HCT116 (cell line): ENCODE data around the gene NPTX1. TPM values are rescaled to one million over a fixed set of nuclear protein-coding genes. Genes with fewer than 3 reads are reported as not detected.

ENCODE experiments used
- ATAC-seq: fragments of 200-7000 bp; cut with Tn5 transposase; 2 replicates; pipeline ENCODE4 v1.9.1; 2020; ENCODE audit warnings: mild to moderate bottlenecking, moderate library complexity
- BruUV-seq: library from RNA; stranded (reverse); fragments of 400-500 nt; replicated peaks from 2 replicates; lab custom pipeline; 2021; lab: Mats Ljungman, UMichigan
- CTCF ChIA-PET: fragments of 300-600 bp; sonication (Branson Sonifier 250); formaldehyde crosslinking; loops from one replicate; lab custom pipeline; 2021; ENCODE audit warnings: antibody characterized with exemption; lab: Charles Lee
- POLR2A ChIA-PET: fragments of 300-600, 350-600 bp; sonication (Branson Sonifier 250); formaldehyde crosslinking; loops from one replicate; lab custom pipeline; 2021; ENCODE audit warnings: antibody characterized with exemption; lab: Charles Lee
- RAD21 ChIA-PET, 2 experiments: fragments of 300-600 bp; sonication (Branson Sonifier 250); formaldehyde crosslinking; loops; one replicate each; lab custom pipeline; 2023; ENCODE audit warnings: low total read pairs in 2 of 2; ENCODE audit not compliant: uncharacterized antibody in 2 of 2, unreplicated experiment in 2 of 2, low non-redundant PET in 1 of 2; lab: Charles Lee
- DNase-seq: peaks from one replicate; pipeline ENCODE4 v3.0.0-alpha.2; 2010; ENCODE audit warnings: low read depth, low spot score
- H2AFZ ChIP-seq: fragments of 200-600 bp; shearing (Covaris generic), sonication (generic); 2 replicates; pipeline ENCODE4 v1.6.1; 2017; ENCODE audit warnings: low read depth, mixed run types, mixed read lengths, antibody characterized with exemption, low read length; ENCODE audit not compliant: poor library complexity, severe bottlenecking
- H3K27ac ChIP-seq: 2 replicates; pipeline ENCODE4 v1.5.1; 2012; ENCODE audit warnings: low read depth, low read length
- H3K27me3 ChIP-seq: fragments of 200-600 bp; sonication (generic); 2 replicates; pipeline ENCODE4 v1.6.1; 2016; ENCODE audit warnings: mixed run types, low read length, mixed read lengths; ENCODE audit not compliant: insufficient read depth
- H3K36me3 ChIP-seq, 2 experiments: fragments of 200-500 bp in 1 of 2; fragments of 200-600 bp in 1 of 2; sonication (Bioruptor generic) in 1 of 2; sonication (generic) in 1 of 2; 2 replicates each; pipeline versions ENCODE4 v1.5.1 to v1.6.1; 2014 to 2016; ENCODE audit warnings: low read length in 2 of 2, inconsistent platforms in 1 of 2, mixed read lengths in 1 of 2, mixed run types in 1 of 2; ENCODE audit not compliant: insufficient read depth in 2 of 2, control insufficient read depth in 1 of 2
- H3K4me1 ChIP-seq, 2 experiments: fragments of 200-600 bp in 1 of 2; sonication (generic) in 1 of 2; 2 replicates each; pipeline versions ENCODE4 v1.5.1 to v1.6.1; 2012 to 2017; ENCODE audit warnings: low read length in 2 of 2, inconsistent platforms in 1 of 2, mild to moderate bottlenecking in 1 of 2, mixed read lengths in 1 of 2, mixed run types in 1 of 2, moderate library complexity in 1 of 2; ENCODE audit not compliant: insufficient read depth in 2 of 2, control insufficient read depth in 1 of 2
- H3K4me2 ChIP-seq: fragments of 200-600 bp; sonication (generic); 2 replicates; pipeline ENCODE4 v1.6.1; 2017; ENCODE audit warnings: mixed run types, low read length, mixed read lengths
- H3K4me3 ChIP-seq, 2 experiments: fragments of 200-600 bp in 1 of 2; sonication (generic) in 1 of 2; replicated peaks in 1 of 2; 2 replicates each; pipeline ENCODE4 v1.5.1; 2011 to 2016; ENCODE audit warnings: low read length in 2 of 2, control low read depth in 1 of 2, low read depth in 1 of 2, mild to moderate bottlenecking in 1 of 2, mixed read lengths in 1 of 2, mixed run types in 1 of 2
- H3K79me2 ChIP-seq: fragments of 200-600 bp; sonication (generic); 2 replicates; pipeline ENCODE4 v1.6.1; 2017; ENCODE audit warnings: mild to moderate bottlenecking, mixed run types, low read length, moderate library complexity, mixed read lengths; ENCODE audit not compliant: insufficient read depth
- H3K9ac ChIP-seq: fragments of 200-600 bp; sonication (generic); 2 replicates; pipeline ENCODE4 v1.6.1; 2016; ENCODE audit warnings: low read length, mixed read lengths
- H3K9me2 ChIP-seq: fragments of 200-600 bp; sonication (generic), shearing (Covaris generic); 2 replicates; pipeline ENCODE4 v1.6.1; 2017; ENCODE audit warnings: mixed run types, mild to moderate bottlenecking, moderate library complexity; ENCODE audit not compliant: insufficient read depth
- H3K9me3 ChIP-seq, 2 experiments: fragments of 200-500 bp in 1 of 2; fragments of 200-600 bp in 1 of 2; sonication (Bioruptor generic) in 1 of 2; sonication (generic) in 1 of 2; 2 replicates each; pipeline ENCODE4 v1.6.1; 2014 to 2017; ENCODE audit warnings: low read length in 2 of 2, mixed read lengths in 2 of 2, inconsistent platforms in 1 of 2, low read depth in 1 of 2, mild to moderate bottlenecking in 1 of 2, mixed run types in 1 of 2, moderate library complexity in 1 of 2; ENCODE audit not compliant: control insufficient read depth in 1 of 2, insufficient read depth in 1 of 2
- H4K20me1 ChIP-seq: fragments of 200-600 bp; sonication (generic), shearing (Covaris generic); 2 replicates; pipeline ENCODE4 v1.6.1; 2017; ENCODE audit warnings: mixed run types, mild to moderate bottlenecking, moderate library complexity; ENCODE audit not compliant: insufficient read depth
- ATF3 ChIP-seq: IDR thresholded peaks from 2 replicates; pipeline ENCODE4 v1.6.1; 2012
- CBX3 ChIP-seq: IDR thresholded peaks from 2 replicates; pipeline ENCODE4 v1.6.1; 2012; ENCODE audit warnings: low read depth
- EGR1 ChIP-seq: IDR thresholded peaks from 2 replicates; pipeline ENCODE4 v1.6.1; 2012; ENCODE audit warnings: low read depth
- FOSL1 ChIP-seq: IDR thresholded peaks from 2 replicates; pipeline ENCODE4 v1.6.1; 2012; ENCODE audit warnings: low read depth
- MAX ChIP-seq: IDR thresholded peaks from 2 replicates; pipeline ENCODE4 v1.6.1; 2012
- SP1 ChIP-seq: IDR thresholded peaks from 2 replicates; pipeline ENCODE4 v1.6.1; 2012; ENCODE audit warnings: low read depth
- SRF ChIP-seq: IDR thresholded peaks from 2 replicates; pipeline ENCODE4 v1.6.1; 2012; ENCODE audit warnings: low read depth
- YY1 ChIP-seq: IDR thresholded peaks from 2 replicates; pipeline ENCODE4 v1.6.1; 2011; ENCODE audit warnings: low read length, low read depth, moderate library complexity, mild to moderate bottlenecking; ENCODE audit not compliant: insufficient replicate concordance; ENCODE audit errors: extremely low read depth
- ZFX ChIP-seq: fragments of 450-650 bp; IDR thresholded peaks from 2 replicates; pipeline ENCODE4 v1.6.1; 2017
- ZNF274 ChIP-seq: fragments of 200-500 bp; sonication (Bioruptor generic); IDR thresholded peaks from 2 replicates; pipeline ENCODE4 v1.6.1; 2014; ENCODE audit warnings: mild to moderate bottlenecking, low read depth, low read length, inconsistent platforms
- intact Hi-C: fragments of 100-400 bp; cut with micrococcal nuclease; formaldehyde crosslinking; loops from 2 replicates; pipeline ENCODE4 v1.10.0; 2022
- total RNA-seq: library from RNA; stranded (reverse); gene quantifications from one replicate; pipeline ENCODE4 v1.2.1, GENCODE V29; 2021; ENCODE audit not compliant: unreplicated experiment
- TF ChIP-seq, protein P1 (sequence below): IDR thresholded peaks from 2 replicates; pipeline ENCODE4 v1.6.1; 2011; ENCODE audit warnings: mild to moderate bottlenecking, low read length, moderate library complexity; ENCODE audit not compliant: insufficient replicate concordance; ENCODE audit errors: extremely low read depth

NPTX1 gene
- total RNA-seq, 1 experiment from 2014 or later: 0.15 TPM

- POLR2A ChIA-PET: no interaction called here
Measured at GRCh38 chr17:80430446-80431245, 45.8 kb downstream of the NPTX1 start.

GRCh38 chr17:80429356-80430275 is 46.8 kb downstream of the NPTX1 start:
- no peaks in the 10 kb centered on the region for H3K36me3 ChIP-seq
- no peaks in the 10 kb centered on the region for H3K9me2 ChIP-seq
- no peak overlapping the region for H3K27ac ChIP-seq
- no peaks in the 10 kb centered on the region for H4K20me1 ChIP-seq
- ChIA-PET POLR2A (no interaction called here), RAD21 (no interaction called here), CTCF (no interaction called here)
- ATAC-seq (no peak), DNase-seq (no peak)
- no peak overlapping the region for H3K4me2 ChIP-seq
- BruUV-seq: no TSS peak
- H3K9me3 ChIP-seq: no peaks in the 10 kb centered on the region
- H3K27me3 ChIP-seq: no peaks in the 10 kb centered on the region
- intact Hi-C loops: no loop called here
- H3K9ac ChIP-seq: no peak overlapping the region
- no peaks in the 10 kb centered on the region for H3K79me2 ChIP-seq
- no peak for TF ChIP-seq ZNF274
- TF ChIP-seq ZFX: no peak
- no peak for TF ChIP-seq MAX
- no peak for TF ChIP-seq EGR1
- no peak for TF ChIP-seq SP1
- no peak for TF ChIP-seq YY1
- TF ChIP-seq, protein P1, sequence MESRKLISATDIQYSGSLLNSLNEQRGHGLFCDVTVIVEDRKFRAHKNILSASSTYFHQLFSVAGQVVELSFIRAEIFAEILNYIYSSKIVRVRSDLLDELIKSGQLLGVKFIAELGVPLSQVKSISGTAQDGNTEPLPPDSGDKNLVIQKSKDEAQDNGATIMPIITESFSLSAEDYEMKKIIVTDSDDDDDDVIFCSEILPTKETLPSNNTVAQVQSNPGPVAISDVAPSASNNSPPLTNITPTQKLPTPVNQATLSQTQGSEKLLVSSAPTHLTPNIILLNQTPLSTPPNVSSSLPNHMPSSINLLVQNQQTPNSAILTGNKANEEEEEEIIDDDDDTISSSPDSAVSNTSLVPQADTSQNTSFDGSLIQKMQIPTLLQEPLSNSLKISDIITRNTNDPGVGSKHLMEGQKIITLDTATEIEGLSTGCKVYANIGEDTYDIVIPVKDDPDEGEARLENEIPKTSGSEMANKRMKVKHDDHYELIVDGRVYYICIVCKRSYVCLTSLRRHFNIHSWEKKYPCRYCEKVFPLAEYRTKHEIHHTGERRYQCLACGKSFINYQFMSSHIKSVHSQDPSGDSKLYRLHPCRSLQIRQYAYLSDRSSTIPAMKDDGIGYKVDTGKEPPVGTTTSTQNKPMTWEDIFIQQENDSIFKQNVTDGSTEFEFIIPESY: no peak
- no peaks in the 10 kb centered on the region for H3K4me1 ChIP-seq
- no peak overlapping the region for H3K4me3 ChIP-seq
- H2AFZ ChIP-seq: no peak overlapping the region

More at GRCh38 chr17:80430446-80431245, 45.8 kb downstream of the NPTX1 start:
- Histone ChIP-seq H3K4me2 (no peak overlapping the region), H3K27ac (no peak overlapping the region), H3K79me2 (no peaks in the 10 kb centered on the region), H3K4me3 (no peak overlapping the region), H3K36me3 (no peaks in the 10 kb centered on the region), H3K27me3 (no peaks in the 10 kb centered on the region), H4K20me1 (no peaks in the 10 kb centered on the region), H3K9ac (no peak overlapping the region), H2AFZ (no peak overlapping the region), H3K4me1 (no peaks in the 10 kb centered on the region), H3K9me2 (no peaks in the 10 kb centered on the region), H3K9me3 (no peaks in the 10 kb centered on the region)
- ChIA-PET CTCF (no interaction called here), RAD21 (no interaction called here)
- DNase-seq (no peak), ATAC-seq (no peak)
- no TSS peak for BruUV-seq
- intact Hi-C loops: no loop called here
- TF ChIP-seq CBX3 (no peak), ZNF274 (no peak), SRF (no peak), FOSL1 (no peak), ATF3 (no peak)
